HepG2 (cell line): ENCODE measurements around the gene ZNF444. TPM values are rescaled to one million over a fixed set of nuclear protein-coding genes. Genes with fewer than 3 reads are reported as not detected.

ENCODE experiments used
- ARHGAP35 ChIP-seq: sonication (generic); formaldehyde crosslinking; IDR thresholded peaks from 2 replicates; pipeline ENCODE4 v1.9.0; 2022; ENCODE audit warnings: mild to moderate bottlenecking, inconsistent platforms, moderate library complexity, missing genetic modification reagents, borderline replicate concordance
- BCL6 ChIP-seq: IDR thresholded peaks from 2 replicates; pipeline ENCODE4 v1.6.1; 2016; ENCODE audit warnings: missing genetic modification reagents, missing compliant biosample characterization
- CC2D1A ChIP-seq: sonication (generic); formaldehyde crosslinking; IDR thresholded peaks from 2 replicates; pipeline ENCODE4 v1.8.1; 2023; ENCODE audit warnings: mild to moderate bottlenecking, missing genetic modification reagents
- CREBL2 ChIP-seq: sonication (generic); formaldehyde crosslinking; IDR thresholded peaks from 2 replicates; pipeline ENCODE4 v1.8.1; 2023; ENCODE audit warnings: missing genetic modification reagents, mild to moderate bottlenecking, borderline replicate concordance
- E2F5 ChIP-seq: sonication (generic); formaldehyde crosslinking; conservative IDR thresholded peaks from 2 replicates; pipeline ENCODE4 v1.4.0; 2020; ENCODE audit warnings: missing genetic modification reagents
- HDAC1 ChIP-seq: sonication (generic); formaldehyde crosslinking; IDR thresholded peaks from 2 replicates; pipeline ENCODE4 v1.5.1; 2020; ENCODE audit warnings: mild to moderate bottlenecking, missing genetic modification reagents
- PAWR ChIP-seq: sonication (generic); formaldehyde crosslinking; IDR thresholded peaks from 2 replicates; pipeline ENCODE4 v1.4.0; 2020; ENCODE audit warnings: missing genetic modification reagents, mild to moderate bottlenecking, borderline replicate concordance
- PHF21A ChIP-seq: sonication (generic); formaldehyde crosslinking; IDR thresholded peaks from 2 replicates; pipeline ENCODE4 v1.5.0; 2020; ENCODE audit warnings: mild to moderate bottlenecking, missing genetic modification reagents
- REPIN1 ChIP-seq: sonication (generic); formaldehyde crosslinking; IDR thresholded peaks from 2 replicates; pipeline ENCODE4 v1.8.0; 2022; ENCODE audit warnings: missing genetic modification reagents, low read depth, mild to moderate bottlenecking, borderline replicate concordance
- ZBTB37 ChIP-seq: sonication (generic); formaldehyde crosslinking; IDR thresholded peaks from 2 replicates; pipeline ENCODE4 v1.4.0; 2020; ENCODE audit warnings: mild to moderate bottlenecking, missing genetic modification reagents
- ZEB1 ChIP-seq: IDR thresholded peaks from 2 replicates; pipeline ENCODE4 v1.6.1; 2012; ENCODE audit warnings: mild to moderate bottlenecking, low read depth, inconsistent platforms; ENCODE audit not compliant: insufficient replicate concordance
- ZHX1 ChIP-seq: sonication (generic); formaldehyde crosslinking; IDR thresholded peaks from 2 replicates; pipeline ENCODE4 v1.8.1; 2022; ENCODE audit warnings: low read depth, mild to moderate bottlenecking, missing genetic modification reagents
- ZNF292 ChIP-seq: sonication (generic); formaldehyde crosslinking; IDR thresholded peaks from 2 replicates; pipeline ENCODE4 v1.8.1; 2022; ENCODE audit warnings: mild to moderate bottlenecking, low read depth, missing genetic modification reagents, borderline replicate concordance
- ZNF609 ChIP-seq: sonication (generic); formaldehyde crosslinking; IDR thresholded peaks from 2 replicates; pipeline ENCODE4 v1.4.0; 2020; ENCODE audit warnings: mild to moderate bottlenecking, missing genetic modification reagents, borderline replicate concordance
- polyA plus RNA-seq, 8 experiments: library from polyadenylated mRNA; depleted of rRNA in 3 of 8; stranded (reverse) in 7 of 8; unstranded in 1 of 8; fragments of >200 nt; fragmentation: Illumina TruSeq in 4 of 8; extraction: Trizol in 4 of 8; gene quantifications; 2 replicates each; pipeline versions ENCODE4 v1.2.1 to v1.2.3, GENCODE V29; 2011 to 2016; ENCODE audit warnings: low read depth in 4 of 8, missing spikeins in 1 of 8, mixed read lengths in 1 of 8; ENCODE audit not compliant: insufficient read depth in 1 of 8
- total RNA-seq, 5 experiments: library from RNA; depleted of rRNA; stranded (reverse); fragments of >200 nt; fragmentation: Illumina TruSeq; extraction: Trizol; gene quantifications; 2 replicates each; pipeline ENCODE4 v1.2.3, GENCODE V29; 2016; ENCODE audit warnings: low read depth in 1 of 5

Gene ZNF444
- total and polyA plus RNA-seq, 2 of the 13 experiments (the other 11 are each of a cell fraction or from before 2014, with no cell fraction given), result 27.4 to 30.3 TPM

GRCh38 chr19:56140583-56141416, at the start of gene ZNF444 (continued):
- TF ChIP-seq ZHX1 (CRISPR knock-in tag) (no peak), E2F5 (no peak), CC2D1A (CRISPR knock-in tag) (no peak), PAWR (CRISPR knock-in tag) (no peak), ZNF609 (CRISPR knock-in tag) (no peak), ZEB1 (no peak), ARHGAP35 (CRISPR knock-in tag) (no peak; the same call in 1 of the 2 replicates), BCL6 (CRISPR knock-in tag) (no peak), PHF21A (CRISPR knock-in tag) (peak; percentile 62; the same call in 1 of the 2 replicates), REPIN1 (CRISPR knock-in tag) (peak; percentile 80; the same call in 1 of the 2 replicates), ZBTB37 (CRISPR knock-in tag) (no peak), CREBL2 (CRISPR knock-in tag) (no peak), ZNF292 (no peak), HDAC1 (no peak; the same call in 1 of the 2 replicates)
